HCT116 (cell line): ENCODE data around the gene TMEM150C.

ENCODE experiments used
- ELF1 ChIP-seq: IDR thresholded peaks from 2 replicates; pipeline ENCODE4 v1.6.1; 2012; ENCODE audit warnings: low read depth, borderline replicate concordance
- EZH2phosphoT487 ChIP-seq: fragments of 200-600 bp; IDR thresholded peaks from 2 replicates; pipeline ENCODE4 v1.6.1; 2018; ENCODE audit warnings: antibody characterized with exemption, borderline replicate concordance
- FOSL1 ChIP-seq: IDR thresholded peaks from 2 replicates; pipeline ENCODE4 v1.6.1; 2012; ENCODE audit warnings: low read depth
- POLR2A ChIP-seq: IDR thresholded peaks from 2 replicates; pipeline ENCODE4 v1.7.0; 2011; ENCODE audit warnings: borderline replicate concordance; ENCODE audit not compliant: insufficient read depth, insufficient read length; ENCODE audit errors: extremely low read depth
- POLR2AphosphoS5 ChIP-seq: IDR thresholded peaks from 2 replicates; pipeline ENCODE4 v1.6.1; 2011; ENCODE audit warnings: mild to moderate bottlenecking, low read depth, low read length, moderate library complexity
- RAD21 ChIP-seq: IDR thresholded peaks from 2 replicates; pipeline ENCODE4 v1.6.1; 2012; ENCODE audit warnings: low read depth, mild to moderate bottlenecking
- YY1 ChIP-seq: IDR thresholded peaks from 2 replicates; pipeline ENCODE4 v1.6.1; 2011; ENCODE audit warnings: low read length, low read depth, moderate library complexity, mild to moderate bottlenecking; ENCODE audit not compliant: insufficient replicate concordance; ENCODE audit errors: extremely low read depth
- TF ChIP-seq, protein P1 (sequence below), 3 experiments: fragments of 200-600 bp in 1 of 3; sonication (generic) in 1 of 3; IDR thresholded peaks in 2 of 3; conservative IDR thresholded peaks in 1 of 3; 2 replicates each; pipeline ENCODE4 v1.5.1; 2012 to 2017; ENCODE audit warnings: low read depth in 2 of 3, low read length in 2 of 3, antibody characterized with exemption in 1 of 3, borderline replicate concordance in 1 of 3, control low read depth in 1 of 3, mild to moderate bottlenecking in 1 of 3, mixed read lengths in 1 of 3, mixed run types in 1 of 3, moderate library complexity in 1 of 3; ENCODE audit not compliant: insufficient read depth in 1 of 3

DNA sequence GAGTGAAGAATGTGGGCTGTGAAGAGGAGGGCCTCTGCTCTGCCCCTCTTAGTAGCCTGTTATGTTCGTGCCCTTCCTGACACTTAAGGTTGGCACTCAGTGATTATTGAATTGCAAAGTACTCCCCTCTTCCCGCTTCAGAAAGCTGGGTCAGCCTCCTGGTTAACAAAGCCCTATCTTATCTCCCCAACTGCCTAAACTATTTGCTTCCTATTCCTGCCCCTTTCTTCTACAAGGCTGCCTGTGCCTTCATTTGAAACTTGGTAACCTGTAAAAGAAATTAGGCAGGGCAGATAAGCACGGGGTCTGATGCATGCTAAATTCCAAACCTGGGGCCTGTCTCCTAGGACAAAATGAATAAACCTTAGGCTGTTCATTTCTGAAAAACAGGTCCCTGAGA is 23.1 kb upstream of the TMEM150C start:
- TF ChIP-seq, protein P1, sequence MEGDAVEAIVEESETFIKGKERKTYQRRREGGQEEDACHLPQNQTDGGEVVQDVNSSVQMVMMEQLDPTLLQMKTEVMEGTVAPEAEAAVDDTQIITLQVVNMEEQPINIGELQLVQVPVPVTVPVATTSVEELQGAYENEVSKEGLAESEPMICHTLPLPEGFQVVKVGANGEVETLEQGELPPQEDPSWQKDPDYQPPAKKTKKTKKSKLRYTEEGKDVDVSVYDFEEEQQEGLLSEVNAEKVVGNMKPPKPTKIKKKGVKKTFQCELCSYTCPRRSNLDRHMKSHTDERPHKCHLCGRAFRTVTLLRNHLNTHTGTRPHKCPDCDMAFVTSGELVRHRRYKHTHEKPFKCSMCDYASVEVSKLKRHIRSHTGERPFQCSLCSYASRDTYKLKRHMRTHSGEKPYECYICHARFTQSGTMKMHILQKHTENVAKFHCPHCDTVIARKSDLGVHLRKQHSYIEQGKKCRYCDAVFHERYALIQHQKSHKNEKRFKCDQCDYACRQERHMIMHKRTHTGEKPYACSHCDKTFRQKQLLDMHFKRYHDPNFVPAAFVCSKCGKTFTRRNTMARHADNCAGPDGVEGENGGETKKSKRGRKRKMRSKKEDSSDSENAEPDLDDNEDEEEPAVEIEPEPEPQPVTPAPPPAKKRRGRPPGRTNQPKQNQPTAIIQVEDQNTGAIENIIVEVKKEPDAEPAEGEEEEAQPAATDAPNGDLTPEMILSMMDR (IDR thresholded peaks at IDR 0.05 in 2 of 3, conservative IDR thresholded peaks at IDR 0.05 in 1 of 3; ENCODE audit: borderline replicate concordance in 1 of 3, insufficient read depth in 1 of 3, low read depth in 2 of 3, low read length in 2 of 3) = no peak
- TF ChIP-seq FOSL1 (no peak), YY1 (no peak), EZH2phosphoT487 (no peak), POLR2AphosphoS5 (no peak), RAD21 (no peak), ELF1 (no peak), POLR2A (no peak)
